NCI-H2081 treated with DMSO at 0.1 percent for 48 hours (cell line): ENCODE data around the gene RECQL5.

Experiments used
- DNase-seq: peaks from one replicate; lab custom pipeline; 2025; lab: John Stamatoyannopoulos, UW

RECQL5 gene

GRCh38 chr17:75633486-75634375, 33.2 kb downstream of the RECQL5 start:
- peak; percentile 70 for DNase-seq

DNA sequence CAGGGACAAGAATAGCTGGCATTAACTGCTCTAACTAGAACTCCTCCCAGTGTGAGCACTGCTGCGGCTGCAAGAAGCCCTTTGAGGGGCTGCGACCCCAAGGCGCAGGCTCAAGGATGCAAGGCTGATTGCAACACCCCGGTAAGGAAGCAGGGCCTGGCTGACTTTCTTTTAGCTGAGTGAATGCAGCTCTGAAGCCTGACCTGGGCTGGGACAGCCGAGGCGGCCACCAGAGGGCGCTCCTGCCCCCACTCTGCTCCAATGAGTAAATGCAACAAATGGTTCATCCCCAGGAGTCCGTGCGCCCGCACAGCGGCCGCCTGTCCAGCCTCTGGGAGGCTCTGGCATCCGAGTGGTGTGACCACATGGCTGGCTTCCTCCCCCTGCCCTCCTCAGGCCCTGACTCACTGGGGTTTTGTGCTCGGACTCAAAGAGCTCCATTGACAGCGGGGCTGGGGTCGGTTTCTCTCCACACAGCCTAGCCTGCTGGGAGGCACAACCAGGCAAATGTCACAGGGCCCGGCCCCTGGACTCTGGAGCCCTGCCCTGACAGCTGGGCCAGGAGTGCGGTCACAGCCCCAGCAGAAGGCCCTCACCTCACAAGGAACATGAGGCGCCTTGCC, 34.0 kb downstream of the RECQL5 start, which contains the start of gene SMIM5:
SMIM5 (plus strand) TSS at position 572 of the 623 bp plus-strand sequence. CDS start 6,768 bp downstream, outside the sequence.
- no peak for DNase-seq

DNA sequence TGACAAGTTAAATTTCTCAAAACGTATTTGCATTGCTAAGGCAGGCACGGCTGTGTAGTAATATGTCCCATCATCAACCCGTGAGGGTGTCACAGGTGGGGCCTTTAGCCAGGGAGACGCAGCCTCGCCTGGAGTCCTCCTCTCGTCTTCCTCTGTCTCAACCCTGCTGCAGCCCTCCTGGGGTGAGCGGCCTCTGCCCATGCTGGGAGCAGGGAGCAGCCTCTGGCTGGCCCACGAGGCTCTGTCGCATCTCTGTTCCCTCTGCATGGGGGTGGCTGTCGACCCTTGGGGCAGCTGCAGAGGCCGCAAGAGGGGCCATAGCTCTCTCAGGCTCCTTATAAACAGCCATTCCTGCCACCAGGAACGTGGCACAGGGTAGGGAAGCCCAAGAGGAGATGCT, 34.5 kb downstream of the RECQL5 start:
- DNase-seq, result no peak

GRCh38 chr17:75631353-75631752, 35.6 kb downstream of the RECQL5 start:
- no peak for DNase-seq

DNA sequence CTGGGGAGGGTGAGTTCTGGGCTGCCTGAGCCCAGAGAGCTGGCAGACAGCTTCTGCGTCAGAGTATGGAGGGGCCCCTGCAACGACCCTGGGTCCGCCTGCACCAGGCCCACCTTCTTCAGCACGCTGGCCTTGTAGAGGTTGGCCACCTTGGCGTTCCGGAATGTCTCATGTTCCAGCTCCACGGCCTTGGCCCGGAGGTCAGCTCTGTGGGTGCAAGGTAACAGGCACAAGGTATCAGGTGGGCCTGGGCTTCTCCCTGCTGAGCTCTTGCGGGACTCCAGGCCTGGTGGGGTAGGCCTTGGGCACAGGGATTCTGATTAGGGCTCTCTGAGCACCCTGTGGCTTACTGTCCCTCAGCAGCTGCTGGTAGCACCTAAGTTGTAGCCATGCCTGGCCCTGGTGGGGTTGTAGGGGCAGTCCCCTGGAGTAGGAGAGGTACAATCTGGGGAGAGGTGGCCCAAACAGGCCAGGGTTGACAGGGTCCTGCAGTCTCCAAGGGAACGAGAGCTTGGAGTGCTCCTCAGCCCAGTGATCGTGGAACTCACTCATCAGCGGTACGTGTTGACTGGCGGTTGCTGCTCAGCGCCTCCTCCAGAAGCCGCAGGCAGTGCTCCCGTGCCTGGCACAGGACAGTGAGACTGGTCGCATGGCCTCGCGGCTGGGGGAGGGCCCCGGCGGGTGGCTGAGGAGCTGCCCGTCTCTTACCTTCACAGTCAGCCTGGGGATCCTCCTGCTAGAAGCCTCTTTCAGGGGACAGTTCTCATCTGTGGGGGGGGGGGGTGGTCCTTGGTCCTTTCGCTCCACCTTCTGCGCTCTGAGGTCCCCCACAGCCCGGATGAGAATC, 36.7 kb downstream of the RECQL5 start:
- DNase-seq, result no peak

GRCh38 chr17:75629157-75629556, 37.8 kb downstream of the RECQL5 start:
- no peak for DNase-seq

GRCh38 chr17:75628425-75628824, 38.5 kb downstream of the RECQL5 start:
- DNase-seq, result no peak

DNA sequence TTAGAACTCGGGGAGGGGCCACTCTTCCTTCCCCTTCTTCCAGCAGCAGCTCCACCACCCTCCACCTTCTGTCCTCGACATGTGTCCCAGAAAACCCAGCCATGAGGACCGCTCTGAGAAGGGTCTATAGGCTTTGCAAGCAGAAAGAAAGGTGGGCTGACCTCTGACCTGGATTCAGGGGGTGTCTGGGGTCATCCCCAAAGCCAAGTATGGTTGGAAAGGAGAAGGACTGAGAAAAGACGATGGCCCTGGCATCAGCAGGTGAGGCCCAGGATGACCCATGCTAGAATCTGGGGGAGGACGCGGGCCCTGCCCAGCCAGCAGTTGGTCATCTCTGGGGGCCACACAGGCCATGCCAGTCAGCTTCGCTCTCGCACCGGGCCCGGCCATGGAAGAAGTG, 39.9 kb downstream of the RECQL5 start:
- DNase-seq, result no peak

DNA sequence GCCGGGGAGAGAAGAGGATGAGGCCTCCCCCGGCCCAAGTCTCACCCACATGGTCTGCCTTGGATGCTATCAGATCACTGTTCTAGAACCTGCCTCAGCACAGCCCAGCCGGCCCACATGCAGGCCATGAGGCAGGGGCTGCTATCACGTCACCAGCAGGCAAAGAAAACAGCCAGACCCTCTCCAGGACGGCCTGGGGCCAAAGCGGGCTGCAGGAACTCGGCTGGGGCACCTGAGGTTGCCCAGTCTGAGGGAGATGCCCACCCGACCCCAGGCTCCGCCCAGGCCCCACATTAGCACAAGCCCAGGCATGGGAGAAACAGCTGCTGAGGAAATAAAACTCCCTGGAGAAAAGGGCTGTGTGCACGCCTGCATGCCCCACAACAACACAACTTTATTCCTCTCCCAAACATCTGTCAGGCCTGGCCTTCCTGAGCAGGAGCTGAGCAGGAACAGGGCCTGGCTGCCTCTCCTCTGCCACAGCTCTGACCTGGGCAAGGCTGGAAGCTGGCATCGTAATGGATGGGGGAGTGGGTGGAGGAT, 40.4 kb downstream of the RECQL5 start:
- no peak for DNase-seq

GRCh38 chr17:75625813-75626486, 41.0 kb downstream of the RECQL5 start:
- DNase-seq, result no peak

DNA sequence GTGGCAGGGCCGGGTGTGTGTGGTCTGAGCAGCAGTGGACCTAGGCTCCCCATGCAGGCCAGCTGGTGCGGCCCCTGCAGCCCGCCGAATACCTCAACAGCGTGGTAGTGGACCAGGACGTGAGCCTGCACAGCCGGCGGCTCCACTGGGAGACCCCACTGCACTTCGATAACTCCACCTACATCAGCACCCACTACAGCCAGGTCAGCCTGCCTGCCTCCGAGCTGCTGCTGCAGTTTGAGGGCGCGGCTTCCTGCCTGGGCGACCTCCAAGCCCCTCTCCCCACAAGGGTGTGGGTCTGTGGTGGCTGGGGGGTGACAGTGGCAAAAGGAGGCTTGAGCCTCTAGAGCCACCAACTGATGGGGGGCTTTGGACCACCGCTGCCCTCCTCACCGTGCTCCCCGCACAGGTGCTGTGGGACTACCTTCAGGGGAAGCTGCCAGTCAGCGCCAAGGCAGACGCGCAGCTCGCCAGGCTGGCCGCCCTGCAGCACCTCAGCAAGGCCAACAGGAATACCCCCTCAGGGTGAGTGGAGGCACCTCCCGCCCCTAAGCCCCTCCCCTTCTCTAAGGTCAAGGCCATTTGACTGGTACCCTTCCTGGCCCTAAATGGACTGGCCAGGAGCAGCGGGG, 42.1 kb downstream of the RECQL5 start:
- DNase-seq, result no peak

GRCh38 chr17:75624021-75624420, 42.9 kb downstream of the RECQL5 start:
- DNase-seq, result no peak

GRCh38 chr17:75623386-75623785, 43.6 kb downstream of the RECQL5 start:
- DNase-seq, result no peak

DNA sequence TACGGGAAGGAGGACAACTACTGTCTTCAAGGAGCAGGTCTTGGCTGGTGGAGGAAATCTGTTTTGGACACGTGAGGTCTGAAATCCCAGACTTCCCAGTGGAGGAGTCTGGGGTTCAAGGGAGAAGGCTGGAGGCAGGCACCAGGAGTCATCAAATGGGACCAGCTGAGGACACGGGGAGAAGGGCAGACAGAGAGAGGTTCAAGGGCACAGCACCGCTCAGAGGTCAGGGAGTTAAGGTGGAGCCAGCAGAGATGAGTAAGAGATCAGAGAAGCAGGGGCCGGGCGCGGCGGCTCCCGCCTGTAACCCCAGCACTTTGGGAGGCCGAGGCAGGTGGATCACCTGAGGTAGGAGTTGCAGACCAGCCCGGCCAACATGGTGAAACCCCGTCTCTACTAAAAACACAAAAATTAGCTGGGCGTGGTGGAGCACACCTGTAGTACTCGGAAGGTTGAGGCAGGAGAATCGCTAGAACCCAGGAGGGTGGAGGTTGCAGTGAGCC, 44.1 kb downstream of the RECQL5 start:
- DNase-seq, result no peak

- no peak for DNase-seq
Measured at GRCh38 chr17:75622076-75622475, 44.9 kb downstream of the RECQL5 start.

- no peak for DNase-seq
Measured at GRCh38 chr17:75621489-75621888, 45.5 kb downstream of the RECQL5 start.

- DNase-seq, result no peak
Measured at GRCh38 chr17:75619506-75620431, 47.2 kb downstream of the RECQL5 start.

DNA sequence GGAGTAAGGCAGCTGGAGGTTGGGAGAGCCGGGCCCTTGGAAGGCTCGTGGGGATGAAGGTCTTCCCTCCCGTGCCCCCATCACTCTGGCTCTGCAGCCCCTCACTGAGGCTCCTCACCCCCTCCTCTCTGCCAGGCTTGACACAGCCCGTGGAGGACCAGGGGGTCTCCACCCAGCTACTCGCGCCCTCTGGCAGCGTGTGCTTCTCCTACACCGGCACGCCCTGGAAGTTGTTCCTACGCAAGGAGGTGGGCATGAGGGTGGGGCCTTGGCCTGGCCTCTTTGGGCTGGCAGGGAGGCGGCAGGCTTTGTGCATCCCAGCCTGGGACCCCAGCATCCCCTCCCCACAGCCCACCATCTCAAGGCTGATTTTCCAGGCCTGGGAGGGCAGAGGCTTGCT, 49.3 kb downstream of the RECQL5 start:
- DNase-seq, result no peak

DNA sequence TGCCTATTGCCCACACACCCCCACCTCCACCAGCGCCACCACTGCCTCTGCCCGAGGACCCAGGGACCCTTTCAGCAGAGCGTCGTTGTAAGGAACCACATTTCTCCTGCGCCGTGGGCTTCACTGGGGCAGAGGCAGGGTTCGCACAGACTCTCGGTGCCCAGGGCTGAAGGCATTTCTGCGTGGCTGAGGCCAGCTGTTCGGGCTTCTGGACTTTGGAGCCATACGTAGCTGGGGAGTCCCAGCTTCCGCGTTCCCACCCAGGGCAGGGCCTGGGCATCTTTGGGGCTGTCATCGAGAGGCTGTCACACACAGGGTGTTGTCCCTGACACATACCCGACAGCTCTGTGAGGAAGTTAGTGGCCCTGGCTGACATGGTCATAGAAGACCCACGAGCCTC, 49.7 kb downstream of the RECQL5 start:
- no peak for DNase-seq
